Spleen (tissue), 11 donors: ENCODE measurements around the gene PFDN6. TPM values are rescaled to one million over a fixed set of nuclear protein-coding genes. Genes with fewer than 3 reads are reported as not detected.

Experiments used
- DNase-seq: peaks from one replicate; pipeline ENCODE4 v3.0.0-alpha.2; 2020
- H3K27ac ChIP-seq, 8 donors: fragments of 200-600 bp; sonication (generic) in 7 of 8; 1 replicate in 4 of 8; 2 replicates in 4 of 8; pipeline versions ENCODE4 v1.5.0 to v1.8.0; 2016 to 2021; ENCODE audit warnings: inconsistent platforms in 4 of 8, mild to moderate bottlenecking in 4 of 8, moderate library complexity in 1 of 8
- H3K27me3 ChIP-seq, 7 donors: fragments of 200-600 bp; sonication (generic) in 6 of 7; replicated peaks in 1 of 7; 1 replicate in 4 of 7; 2 replicates in 3 of 7; pipeline versions ENCODE4 v1.5.0 to v1.8.0; 2016 to 2021; ENCODE audit warnings: inconsistent platforms in 3 of 7, mild to moderate bottlenecking in 1 of 7
- H3K36me3 ChIP-seq, 6 donors: fragments of 200-600 bp; sonication (generic) in 5 of 6; 1 replicate in 4 of 6; 2 replicates in 2 of 6; pipeline versions ENCODE4 v1.5.0 to v1.8.0; 2016 to 2021; ENCODE audit warnings: inconsistent platforms in 2 of 6
- H3K4me1 ChIP-seq, 6 donors: fragments of 200-600 bp; sonication (generic) in 5 of 6; 1 replicate in 3 of 6; 2 replicates in 3 of 6; pipeline versions ENCODE4 v1.5.0 to v1.8.0; 2016 to 2021; ENCODE audit warnings: inconsistent platforms in 3 of 6
- H3K4me3 ChIP-seq, 8 donors: fragments of 200-600 bp; sonication (generic) in 7 of 8; 1 replicate in 4 of 8; 2 replicates in 4 of 8; pipeline versions ENCODE4 v1.5.0 to v1.8.0; 2016 to 2021; ENCODE audit warnings: inconsistent platforms in 4 of 8, mild to moderate bottlenecking in 4 of 8, moderate library complexity in 2 of 8
- H3K9me3 ChIP-seq, 8 donors: fragments of 200-600 bp; sonication (generic) in 7 of 8; 1 replicate in 4 of 8; 2 replicates in 4 of 8; pipeline versions ENCODE4 v1.5.0 to v1.8.0; 2016 to 2021; ENCODE audit warnings: inconsistent platforms in 4 of 8
- POLR2A ChIP-seq, 3 donors: fragments of 450-650 bp; IDR thresholded peaks; one replicate each; pipeline ENCODE4 v1.5.1; 2017; ENCODE audit warnings: antibody characterized with exemption in 3 of 3, mild to moderate bottlenecking in 1 of 3
- POLR2AphosphoS5 ChIP-seq, 3 donors: sonication (generic); formaldehyde crosslinking; IDR thresholded peaks; one replicate each; pipeline ENCODE4 v1.5.1; 2017; ENCODE audit warnings: antibody characterized with exemption in 3 of 3
- WGBS, 5 donors: extraction: QIAGEN DNeasy Blood & Tissue Kit in 3 of 5; methylation state at CpG; one replicate each; pipeline versions ENCODE4 v1.1.5 to v1.1.7; 2013 to 2018; 5-methylcytosine and 5-hydroxymethylcytosine counted together
- intact Hi-C: fragments of 100-400 bp; cut with DNase I; formaldehyde crosslinking; loops from one replicate; pipeline ENCODE4 v1.15.0; 2023; ENCODE audit warnings: low total_unique reads
- polyA plus RNA-seq, 3 donors: library from polyadenylated mRNA; stranded (reverse); fragments of 200-250 nt; gene quantifications; one replicate each; pipeline ENCODE4 v1.2.1, GENCODE V29; 2013
- total RNA-seq, 7 donors: library from RNA; depleted of rRNA in 3 of 7; stranded (reverse); fragments of >200 nt in 3 of 7; fragmentation: NEBNext Ultra II Directional in 4 of 7; extraction: Animal tissue kit (Norgen Biotek cat#: 25700) in 4 of 7; gene quantifications; one replicate each; pipeline versions ENCODE4 v1.1.0 to v1.2.1, GENCODE V29; 2016 to 2021
- TF ChIP-seq, protein P1 (sequence below), 11 experiments: fragments of 200-600 bp in 7 of 11; fragments of 450-650 bp in 4 of 11; sonication (generic) in 4 of 11; IDR thresholded peaks in 8 of 11; conservative IDR thresholded peaks in 3 of 11; 1 replicate in 7 of 11; 2 replicates in 4 of 11; pipeline versions ENCODE4 v1.4.0 to v1.8.0; 2016 to 2021; ENCODE audit warnings: antibody characterized with exemption in 11 of 11, inconsistent platforms in 4 of 11, mild to moderate bottlenecking in 1 of 11
- donor health status: healthy with polysubstance abuse.
- donor health status: DM: no; HTN: no; CAD: no; lungs with moderate emphysema.
- donor health status: DM: no; HTN: no; CAD: no.
- donor health status: Bipolar disorder and iron deficiency.
- donor health status: healthy.
- donor health status: DM: no; HTN: no; CAD: no.
- donor health status: DM: yes; HTN: yes; CAD: no.

The PFDN6 gene
- total and polyA plus RNA-seq, 10 donors = 11.3 to 169 (median 32.7) TPM

DNA sequence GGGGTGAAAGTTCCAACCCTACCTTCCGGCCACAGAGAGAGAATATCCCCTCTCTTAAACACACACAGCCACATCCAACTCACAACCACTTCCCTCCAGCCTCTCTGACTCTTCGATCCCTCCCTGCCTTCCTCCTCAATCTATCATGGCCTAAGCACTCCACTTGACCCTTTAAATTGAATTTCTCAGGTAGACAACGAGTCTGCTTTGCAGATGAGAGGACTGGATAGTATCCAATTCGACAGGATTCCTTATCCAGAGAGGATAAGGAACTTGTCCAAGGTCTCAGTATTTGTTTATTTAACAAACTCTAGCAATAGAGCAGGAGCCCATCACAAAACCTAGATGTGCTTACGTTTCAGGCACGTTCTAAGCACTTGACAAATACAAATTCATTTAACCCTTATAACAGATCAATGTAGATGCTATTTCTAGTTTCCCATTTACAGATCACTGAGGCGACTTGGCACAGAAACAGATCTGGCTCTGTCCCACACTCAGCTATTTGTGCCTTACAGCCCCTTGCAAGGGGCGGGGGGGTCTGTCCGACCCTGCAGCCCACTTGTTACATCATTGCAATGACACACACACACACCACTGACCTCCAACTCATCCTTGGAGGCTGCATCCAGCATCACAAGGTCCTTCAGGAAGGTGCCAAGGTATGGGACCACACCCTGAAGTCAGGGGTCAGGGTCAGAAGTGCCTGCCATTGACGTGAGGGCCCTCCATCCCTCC, 4.9 kb downstream of the PFDN6 start:
- no peaks in the 10 kb centered on the region for H3K9me3 ChIP-seq
- H3K4me1 ChIP-seq = peaks cover 14 to 72% (median 45%) of the 10 kb centered on the region in 6 donors
- H3K27ac ChIP-seq = peak overlapping the region in 2 of 8 donors; percentile 94 to 99
- intact Hi-C loops = no loop called here
- 70 to 83% (median 76%) methylated on average over 10 of the region's 10 CpGs for WGBS, 5 donors
- no peak for DNase-seq
- TF ChIP-seq POLR2AphosphoS5 (IDR thresholded peaks at IDR 0.05) = no peak
- TF ChIP-seq, protein P1, sequence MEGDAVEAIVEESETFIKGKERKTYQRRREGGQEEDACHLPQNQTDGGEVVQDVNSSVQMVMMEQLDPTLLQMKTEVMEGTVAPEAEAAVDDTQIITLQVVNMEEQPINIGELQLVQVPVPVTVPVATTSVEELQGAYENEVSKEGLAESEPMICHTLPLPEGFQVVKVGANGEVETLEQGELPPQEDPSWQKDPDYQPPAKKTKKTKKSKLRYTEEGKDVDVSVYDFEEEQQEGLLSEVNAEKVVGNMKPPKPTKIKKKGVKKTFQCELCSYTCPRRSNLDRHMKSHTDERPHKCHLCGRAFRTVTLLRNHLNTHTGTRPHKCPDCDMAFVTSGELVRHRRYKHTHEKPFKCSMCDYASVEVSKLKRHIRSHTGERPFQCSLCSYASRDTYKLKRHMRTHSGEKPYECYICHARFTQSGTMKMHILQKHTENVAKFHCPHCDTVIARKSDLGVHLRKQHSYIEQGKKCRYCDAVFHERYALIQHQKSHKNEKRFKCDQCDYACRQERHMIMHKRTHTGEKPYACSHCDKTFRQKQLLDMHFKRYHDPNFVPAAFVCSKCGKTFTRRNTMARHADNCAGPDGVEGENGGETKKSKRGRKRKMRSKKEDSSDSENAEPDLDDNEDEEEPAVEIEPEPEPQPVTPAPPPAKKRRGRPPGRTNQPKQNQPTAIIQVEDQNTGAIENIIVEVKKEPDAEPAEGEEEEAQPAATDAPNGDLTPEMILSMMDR (IDR thresholded peaks at IDR 0.05 in 8 of 11, conservative IDR thresholded peaks at IDR 0.05 in 3 of 11) = no peak
- TF ChIP-seq POLR2A (IDR thresholded peaks at IDR 0.05) = no peak
- H3K36me3 ChIP-seq = peaks cover 4 to 71% (median 58%) of the 10 kb centered on the region in 6 donors
- no peaks in the 10 kb centered on the region for H3K27me3 ChIP-seq
- no peak overlapping the region for H3K4me3 ChIP-seq

DNA sequence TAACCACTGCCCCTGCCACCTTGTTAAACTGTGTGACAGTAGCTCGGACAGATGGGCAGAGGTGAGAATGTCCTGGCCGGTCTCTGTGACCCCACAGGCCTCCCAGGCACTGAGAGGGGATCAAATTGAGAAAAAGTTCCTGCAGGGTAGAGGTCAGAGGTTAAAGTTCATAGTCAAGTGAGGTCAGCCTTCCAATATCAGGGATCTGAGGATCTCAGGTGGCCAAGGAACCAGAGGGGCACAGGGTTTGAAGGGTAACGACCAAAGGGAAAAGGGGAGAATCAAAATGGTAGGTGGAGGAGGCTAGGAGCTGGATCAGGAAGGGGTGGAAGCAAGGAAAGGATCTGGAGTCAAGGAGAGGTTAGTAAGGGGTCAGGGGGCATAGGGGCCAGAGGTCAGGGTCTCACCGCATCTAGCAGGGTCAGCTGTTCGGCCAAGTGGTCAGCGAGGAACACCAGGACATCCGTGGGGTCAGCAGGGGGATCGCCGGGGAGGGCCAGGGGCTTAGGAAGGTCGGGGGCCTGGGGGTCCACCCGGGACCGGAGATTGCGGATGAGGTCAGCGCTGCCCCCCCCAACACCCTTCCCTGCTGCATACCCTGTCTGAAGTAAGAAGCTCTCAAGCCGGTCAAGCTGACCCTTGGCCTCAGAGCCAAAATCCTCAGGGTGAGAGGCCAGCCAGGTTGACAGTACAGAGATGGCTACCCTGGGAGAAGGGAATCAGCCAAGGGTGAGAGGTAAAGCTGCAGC, 6.4 kb downstream of the PFDN6 start:
- TF ChIP-seq, protein P1 (IDR thresholded peaks at IDR 0.05 in 8 of 11, conservative IDR thresholded peaks at IDR 0.05 in 3 of 11) = no peak
- TF ChIP-seq POLR2AphosphoS5 (IDR thresholded peaks at IDR 0.05) (no peak), POLR2A (IDR thresholded peaks at IDR 0.05) (no peak)
- H3K4me1 ChIP-seq = peaks cover 10 to 73% (median 46%) of the 10 kb centered on the region in 6 donors
- intact Hi-C loops = no loop called here
- H3K36me3 ChIP-seq = peaks cover 4 to 73% (median 58%) of the 10 kb centered on the region in 6 donors
- WGBS, 5 donors = 77 to 93% (median 88%) methylated on average over 15 of the region's 15 CpGs
- H3K27me3 ChIP-seq = no peaks in the 10 kb centered on the region
- peak; percentile 78 for DNase-seq
- H3K9me3 ChIP-seq = no peaks in the 10 kb centered on the region
- no peak overlapping the region for H3K4me3 ChIP-seq
- peak overlapping the region in 2 of 8 donors; percentile 94 to 99 for H3K27ac ChIP-seq

DNA sequence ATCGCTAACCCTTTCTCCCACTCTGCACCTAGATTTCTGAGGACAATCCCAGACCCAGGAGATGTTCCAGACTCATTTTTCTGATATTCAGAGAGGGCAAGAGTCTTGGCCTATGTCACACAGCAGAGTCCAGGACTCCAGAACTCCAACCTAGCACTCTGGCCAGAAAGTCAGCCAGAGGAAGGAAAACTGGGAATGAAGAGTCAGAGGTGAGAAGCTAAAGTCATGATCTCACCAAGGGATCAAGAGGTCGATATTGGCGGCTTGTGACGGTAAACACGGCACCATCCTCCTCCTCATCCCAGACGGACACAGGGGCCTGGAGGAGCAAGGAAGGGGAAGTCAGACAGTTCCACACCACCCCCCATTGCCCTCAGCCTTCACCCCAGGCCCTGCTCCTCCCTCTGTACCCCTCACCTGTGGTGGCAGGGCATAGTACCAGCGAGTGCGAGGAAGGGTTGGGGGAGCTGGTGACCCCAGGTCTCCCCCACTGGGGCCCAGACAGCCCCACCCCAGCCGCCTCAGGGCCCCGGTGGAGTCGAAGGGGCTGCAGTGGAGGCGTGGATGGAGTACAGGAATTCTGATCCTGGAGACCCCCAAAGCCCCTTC, 7.5 kb downstream of the PFDN6 start:
- H3K36me3 ChIP-seq = peaks cover 0 to 73% (median 58%) of the 10 kb centered on the region in 6 donors
- intact Hi-C loops = no loop called here
- no peak for DNase-seq
- peaks cover 10 to 76% (median 50%) of the 10 kb centered on the region in 6 donors for H3K4me1 ChIP-seq
- no peaks in the 10 kb centered on the region for H3K27me3 ChIP-seq
- peak overlapping the region; percentile 94 to 99 (median 98) for H3K27ac ChIP-seq
- no peaks in the 10 kb centered on the region for H3K9me3 ChIP-seq
- peak overlapping the region; percentile 66 to 88 (median 84) for H3K4me3 ChIP-seq
- TF ChIP-seq, protein P1 (IDR thresholded peaks at IDR 0.05 in 8 of 11, conservative IDR thresholded peaks at IDR 0.05 in 3 of 11) = no peak
- no peak for TF ChIP-seq POLR2AphosphoS5 (IDR thresholded peaks at IDR 0.05)
- no peak for TF ChIP-seq POLR2A (IDR thresholded peaks at IDR 0.05)
- 67 to 80% (median 71%) methylated on average over 12 of the region's 12 CpGs for WGBS, 5 donors
